Measurements from ENCODE around the gene UBL4A.

The UBL4A gene

DNA sequence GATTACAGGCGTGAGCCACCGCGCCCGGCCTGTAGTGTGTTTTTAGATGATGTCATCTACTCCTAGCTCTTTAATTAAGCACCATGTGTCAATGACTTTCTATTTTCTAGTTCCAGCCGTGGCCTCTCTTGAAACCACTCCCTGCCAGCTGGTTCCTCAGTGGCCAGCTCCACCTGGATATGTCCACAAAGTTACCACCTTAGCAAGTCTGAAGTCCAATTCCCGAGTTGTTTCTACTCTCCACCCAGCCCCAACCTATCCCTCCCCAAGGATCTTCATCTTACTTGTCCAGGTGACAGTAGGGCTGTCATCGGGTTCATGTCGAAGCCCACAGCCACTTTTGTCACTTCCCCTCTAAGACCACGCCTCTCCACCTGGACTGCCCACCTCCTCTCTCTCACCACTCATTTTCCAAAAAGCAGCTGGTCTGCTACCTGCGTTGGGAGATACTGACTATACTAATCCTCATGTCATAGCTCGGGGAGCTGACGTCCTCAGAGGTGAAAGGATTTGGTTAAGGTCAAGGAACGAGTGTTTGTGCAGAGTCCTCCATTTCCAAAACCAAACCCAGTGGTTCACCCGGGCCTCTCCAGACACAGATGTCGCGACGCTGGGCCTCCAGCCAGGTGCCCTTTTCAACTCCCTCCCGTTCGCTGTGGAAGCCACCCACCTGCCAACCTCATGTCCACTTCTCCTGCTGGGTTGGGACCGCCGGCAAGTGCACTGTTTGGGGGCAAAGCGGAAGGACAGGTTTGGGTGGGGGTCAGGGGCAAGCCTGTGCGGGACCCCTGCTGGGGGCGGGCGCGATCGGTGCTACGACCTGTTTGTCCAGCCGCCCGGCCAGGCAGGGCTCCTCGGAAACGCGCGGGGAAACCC is 28.9 kb upstream of the UBL4A start:
- peak overlapping the region; percentile 52 to 84; a peak in 3 of 4 replicates for H3K4me3 ChIP-seq (ENCODE audit: low read depth in 1 of 2, low read length in 2 of 2)
- H2AFZ ChIP-seq (ENCODE audit: low read depth, low read length), result peak overlapping the region; percentile 67
- H3K36me3 ChIP-seq (ENCODE audit: insufficient read depth, low read length), result no peaks in the 10 kb centered on the region
- peak overlapping the region; percentile 74 for H3K27ac ChIP-seq (ENCODE audit: low read length)
- no peaks in the 10 kb centered on the region for H4K20me1 ChIP-seq (ENCODE audit: insufficient read depth, low read length)
- no peaks in the 10 kb centered on the region for H3K9me3 ChIP-seq (ENCODE audit: insufficient read depth, low read length, severe bottlenecking)
- peaks cover 11% of the 10 kb centered on the region for H3K79me2 ChIP-seq (ENCODE audit: insufficient read depth, low read length)
- TF ChIP-seq EZH2 (IDR thresholded peaks at IDR 0.05; ENCODE audit: borderline replicate concordance, low read depth, low read length, severe bottlenecking), result no peak
- TF ChIP-seq, protein P1, sequence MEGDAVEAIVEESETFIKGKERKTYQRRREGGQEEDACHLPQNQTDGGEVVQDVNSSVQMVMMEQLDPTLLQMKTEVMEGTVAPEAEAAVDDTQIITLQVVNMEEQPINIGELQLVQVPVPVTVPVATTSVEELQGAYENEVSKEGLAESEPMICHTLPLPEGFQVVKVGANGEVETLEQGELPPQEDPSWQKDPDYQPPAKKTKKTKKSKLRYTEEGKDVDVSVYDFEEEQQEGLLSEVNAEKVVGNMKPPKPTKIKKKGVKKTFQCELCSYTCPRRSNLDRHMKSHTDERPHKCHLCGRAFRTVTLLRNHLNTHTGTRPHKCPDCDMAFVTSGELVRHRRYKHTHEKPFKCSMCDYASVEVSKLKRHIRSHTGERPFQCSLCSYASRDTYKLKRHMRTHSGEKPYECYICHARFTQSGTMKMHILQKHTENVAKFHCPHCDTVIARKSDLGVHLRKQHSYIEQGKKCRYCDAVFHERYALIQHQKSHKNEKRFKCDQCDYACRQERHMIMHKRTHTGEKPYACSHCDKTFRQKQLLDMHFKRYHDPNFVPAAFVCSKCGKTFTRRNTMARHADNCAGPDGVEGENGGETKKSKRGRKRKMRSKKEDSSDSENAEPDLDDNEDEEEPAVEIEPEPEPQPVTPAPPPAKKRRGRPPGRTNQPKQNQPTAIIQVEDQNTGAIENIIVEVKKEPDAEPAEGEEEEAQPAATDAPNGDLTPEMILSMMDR (IDR thresholded peaks at IDR 0.05; ENCODE audit: borderline replicate concordance, extremely low read depth, low read length, poor library complexity, severe bottlenecking), result no peak
- peaks cover 23% of the 10 kb centered on the region for H3K4me1 ChIP-seq (ENCODE audit: insufficient read depth, low read length)
- DNase-seq (no peak), ATAC-seq (ENCODE audit: insufficient read depth, low read depth) (peak; percentile 1; the same call in 1 of the 3 replicates)
- H3K9ac ChIP-seq (ENCODE audit: low read depth, low read length), result peak overlapping the region; percentile 81
- peak overlapping the region; percentile 85 for H3K4me2 ChIP-seq (ENCODE audit: insufficient read depth, low read length)
- no peaks in the 10 kb centered on the region for H3K27me3 ChIP-seq (ENCODE audit: insufficient read depth, low read length, poor library complexity)

DNA sequence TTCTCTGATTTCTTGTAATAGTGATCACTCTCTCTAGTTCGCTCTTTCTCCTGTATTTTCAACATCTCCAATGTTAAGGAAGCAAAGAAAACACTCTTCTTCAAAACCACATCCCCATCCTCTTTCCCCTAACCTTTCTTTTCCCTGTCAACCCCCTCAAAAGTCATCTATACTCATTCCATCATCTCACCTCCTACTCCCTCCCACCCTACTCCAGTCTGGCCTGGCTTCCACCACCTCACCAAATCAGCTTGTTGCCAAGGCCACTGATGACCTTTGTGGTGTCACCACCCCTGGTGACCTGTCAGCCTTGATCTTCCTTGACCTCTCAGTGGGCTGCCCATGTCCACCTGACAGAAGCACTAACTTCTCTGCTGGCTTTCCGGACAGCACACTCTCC is 27.3 kb upstream of the UBL4A start:
- H3K9me3 ChIP-seq (ENCODE audit: insufficient read depth, low read length, severe bottlenecking), result no peaks in the 10 kb centered on the region
- no peak overlapping the region for H2AFZ ChIP-seq (ENCODE audit: low read depth, low read length)
- DNase-seq (no peak), ATAC-seq (ENCODE audit: insufficient read depth, low read depth) (no peak)
- H3K27ac ChIP-seq (ENCODE audit: low read length), result no peak overlapping the region
- H3K36me3 ChIP-seq (ENCODE audit: insufficient read depth, low read length), result peaks cover 4% of the 10 kb centered on the region; the same call in 1 of the 2 replicates
- peaks cover 23% of the 10 kb centered on the region for H3K4me1 ChIP-seq (ENCODE audit: insufficient read depth, low read length)
- H4K20me1 ChIP-seq (ENCODE audit: insufficient read depth, low read length), result no peaks in the 10 kb centered on the region
- no peaks in the 10 kb centered on the region for H3K27me3 ChIP-seq (ENCODE audit: insufficient read depth, low read length, poor library complexity)
- peaks cover 11% of the 10 kb centered on the region for H3K79me2 ChIP-seq (ENCODE audit: insufficient read depth, low read length)
- TF ChIP-seq EZH2 (IDR thresholded peaks at IDR 0.05; ENCODE audit: borderline replicate concordance, low read depth, low read length, severe bottlenecking), result no peak
- TF ChIP-seq, protein P1 (IDR thresholded peaks at IDR 0.05; ENCODE audit: borderline replicate concordance, extremely low read depth, low read length, poor library complexity, severe bottlenecking), result no peak
- H3K4me3 ChIP-seq (ENCODE audit: low read depth in 1 of 2, low read length in 2 of 2), result no peak overlapping the region
- no peak overlapping the region for H3K9ac ChIP-seq (ENCODE audit: low read depth, low read length)
- H3K4me2 ChIP-seq (ENCODE audit: insufficient read depth, low read length), result no peak overlapping the region

DNA sequence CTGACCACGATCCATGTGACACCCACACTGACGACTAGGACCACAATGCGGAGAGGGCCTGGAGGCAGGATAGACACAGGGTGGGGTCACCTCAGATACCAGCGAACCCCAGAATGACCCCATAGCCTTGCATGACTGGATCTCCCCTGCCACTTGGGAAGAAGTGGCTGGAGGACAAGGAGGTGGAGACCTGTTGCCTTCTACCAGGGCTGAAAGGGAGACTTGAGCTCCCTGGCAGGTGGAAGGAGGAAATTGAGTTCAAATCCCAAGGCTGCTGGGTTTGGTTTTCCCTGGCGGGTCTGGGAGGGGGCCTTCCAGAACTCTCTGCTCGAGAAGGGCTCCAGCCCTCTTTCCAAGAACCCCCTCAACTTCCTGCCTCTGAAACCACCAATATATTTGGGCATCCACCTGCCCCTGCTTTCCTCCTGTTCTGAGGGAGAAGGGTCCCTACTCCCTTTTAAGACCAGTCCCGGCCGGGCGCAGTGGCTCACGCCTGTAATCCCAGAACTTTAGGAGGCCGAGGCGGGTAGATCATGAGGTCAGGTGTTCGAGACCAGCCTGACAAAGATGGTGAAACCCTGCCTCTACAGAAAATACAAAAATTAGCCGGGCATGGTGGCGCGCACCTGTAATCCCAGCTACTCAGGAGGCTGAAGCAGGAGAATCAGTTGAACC is 26.6 kb upstream of the UBL4A start:
- no peaks in the 10 kb centered on the region for H3K9me3 ChIP-seq (ENCODE audit: insufficient read depth, low read length, severe bottlenecking)
- no peak for DNase-seq
- TF ChIP-seq EZH2 (IDR thresholded peaks at IDR 0.05; ENCODE audit: borderline replicate concordance, low read depth, low read length, severe bottlenecking), result no peak
- TF ChIP-seq, protein P1 (IDR thresholded peaks at IDR 0.05; ENCODE audit: borderline replicate concordance, extremely low read depth, low read length, poor library complexity, severe bottlenecking), result no peak
- H3K79me2 ChIP-seq (ENCODE audit: insufficient read depth, low read length), result peaks cover 11% of the 10 kb centered on the region
- no peak overlapping the region for H2AFZ ChIP-seq (ENCODE audit: low read depth, low read length)
- H3K27me3 ChIP-seq (ENCODE audit: insufficient read depth, low read length, poor library complexity), result no peaks in the 10 kb centered on the region
- H3K9ac ChIP-seq (ENCODE audit: low read depth, low read length), result no peak overlapping the region
- H3K36me3 ChIP-seq (ENCODE audit: insufficient read depth, low read length), result peaks cover 4% of the 10 kb centered on the region; the same call in 1 of the 2 replicates
- no peak for ATAC-seq (ENCODE audit: insufficient read depth, low read depth)
- no peak overlapping the region for H3K4me2 ChIP-seq (ENCODE audit: insufficient read depth, low read length)
- H3K4me3 ChIP-seq (ENCODE audit: low read depth in 1 of 2, low read length in 2 of 2), result no peak overlapping the region
- no peak overlapping the region for H3K27ac ChIP-seq (ENCODE audit: low read length)
- H3K4me1 ChIP-seq (ENCODE audit: insufficient read depth, low read length), result peaks cover 23% of the 10 kb centered on the region
- no peaks in the 10 kb centered on the region for H4K20me1 ChIP-seq (ENCODE audit: insufficient read depth, low read length)
